SK-N-SH (cell line): ENCODE measurements around the gene BCAS3. TPM values are rescaled to one million over a fixed set of nuclear protein-coding genes. Genes with fewer than 3 reads are reported as not detected.

Source experiments
- CTCF ChIA-PET: fragments of 300-600, 350-600 bp; formaldehyde crosslinking; extraction: SDS; loops from one replicate; lab custom pipeline; 2021; lab: Yijun Ruan, JAX
- POLR2A ChIA-PET: fragments of 350-600 bp; sonication (Branson Sonifier 250); formaldehyde crosslinking; extraction: SDS; loops from one replicate; lab custom pipeline; 2020; ENCODE audit warnings: antibody characterized with exemption, inconsistent platforms; lab: Yijun Ruan, JAX
- DNase-seq: peaks from one replicate; pipeline ENCODE4 v3.0.0; 2012
- H2AFZ ChIP-seq: fragments of 200-600 bp; sonication (generic); 2 replicates; pipeline ENCODE4 v1.8.1; 2016; ENCODE audit warnings: antibody characterized with exemption, mild to moderate bottlenecking, low read depth
- H3F3A ChIP-seq: fragments of 200-600 bp; sonication (generic); replicated peaks from 2 replicates; pipeline ENCODE3; 2016; ENCODE audit warnings: antibody characterized with exemption, mild to moderate bottlenecking; ENCODE audit not compliant: insufficient read depth
- H3K27ac ChIP-seq, 2 experiments: fragments of 200-500 bp in 1 of 2; fragments of 200-600 bp in 1 of 2; sonication (Bioruptor generic) in 1 of 2; sonication (generic), shearing (Covaris generic) in 1 of 2; 2 replicates each; pipeline versions ENCODE4 v1.5.1 to v1.6.1; 2014 to 2016; ENCODE audit warnings: low read depth in 2 of 2, inconsistent platforms in 1 of 2, low read length in 1 of 2, mild to moderate bottlenecking in 1 of 2, mixed read lengths in 1 of 2
- H3K27me3 ChIP-seq: fragments of 200-600 bp; sonication (generic), shearing (Covaris generic); 2 replicates; pipeline ENCODE4 v1.6.1; 2016; ENCODE audit warnings: mixed run types; ENCODE audit not compliant: insufficient read depth
- H3K36me3 ChIP-seq, 2 experiments: fragments of 200-500 bp in 1 of 2; fragments of 200-600 bp in 1 of 2; sonication (Bioruptor generic) in 1 of 2; sonication (generic) in 1 of 2; replicated peaks in 1 of 2; 2 replicates each; pipeline versions ENCODE3 to v1.5.1; 2014 to 2016; ENCODE audit warnings: low read length in 1 of 2, mild to moderate bottlenecking in 1 of 2; ENCODE audit not compliant: insufficient read depth in 2 of 2, control insufficient read depth in 1 of 2
- H3K4me1 ChIP-seq, 2 experiments: fragments of 200-500 bp in 1 of 2; fragments of 200-600 bp in 1 of 2; sonication (Bioruptor generic) in 1 of 2; sonication (generic), shearing (Covaris generic) in 1 of 2; 2 replicates each; pipeline versions ENCODE4 v1.5.1 to v1.6.1; 2014 to 2016; ENCODE audit warnings: low read depth in 1 of 2, low read length in 1 of 2, mixed run types in 1 of 2; ENCODE audit not compliant: insufficient read depth in 2 of 2, control insufficient read depth in 1 of 2
- H3K4me2 ChIP-seq: fragments of 200-600 bp; sonication (generic), shearing (Covaris generic); 2 replicates; pipeline ENCODE4 v1.6.1; 2017; ENCODE audit warnings: mixed run types
- H3K4me3 ChIP-seq, 2 experiments: fragments of 200-500 bp in 1 of 2; fragments of 200-600 bp in 1 of 2; sonication (Bioruptor generic) in 1 of 2; sonication (generic), shearing (Covaris generic) in 1 of 2; 2 replicates each; pipeline versions ENCODE4 v1.5.1 to v1.8.1; 2014 to 2016; ENCODE audit warnings: low read depth in 2 of 2, inconsistent platforms in 1 of 2, low read length in 1 of 2, mild to moderate bottlenecking in 1 of 2, mixed read lengths in 1 of 2, moderate library complexity in 1 of 2
- H3K79me2 ChIP-seq: fragments of 200-600 bp; sonication (generic); 2 replicates; pipeline ENCODE4 v1.8.1; 2017; ENCODE audit warnings: mild to moderate bottlenecking; ENCODE audit not compliant: insufficient read depth
- H3K9ac ChIP-seq: fragments of 200-600 bp; sonication (generic); 2 replicates; pipeline ENCODE4 v1.6.1; 2017; ENCODE audit warnings: mixed run types
- H3K9me2 ChIP-seq: fragments of 200-600 bp; sonication (generic); 2 replicates; pipeline ENCODE4 v1.6.1; 2017; ENCODE audit warnings: mixed run types
- H3K9me3 ChIP-seq: fragments of 200-600 bp; sonication (generic); 2 replicates; pipeline ENCODE4 v1.6.1; 2017; ENCODE audit warnings: mixed run types, mild to moderate bottlenecking, moderate library complexity
- H4K20me1 ChIP-seq: fragments of 200-600 bp; sonication (generic); 2 replicates; pipeline ENCODE4 v1.6.1; 2017; ENCODE audit warnings: mild to moderate bottlenecking, mixed run types; ENCODE audit not compliant: insufficient read depth
- CHD2 ChIP-seq: fragments of 150-350 bp; IDR thresholded peaks from 2 replicates; pipeline ENCODE4 v1.6.1; 2018; ENCODE audit warnings: low read length; ENCODE audit not compliant: partially characterized antibody
- EZH2phosphoT487 ChIP-seq: fragments of 200-600 bp; sonication (generic); IDR thresholded peaks from 2 replicates; pipeline ENCODE4 v1.6.1; 2017; ENCODE audit warnings: low read depth, mixed run types, mild to moderate bottlenecking, antibody characterized with exemption, moderate library complexity, borderline replicate concordance
- GATA2 ChIP-seq: sonication (generic); formaldehyde crosslinking; IDR thresholded peaks from 2 replicates; pipeline ENCODE4 v1.5.0; 2020; ENCODE audit warnings: mild to moderate bottlenecking, missing genetic modification reagents
- IRF3 ChIP-seq: fragments of 150-350 bp; IDR thresholded peaks from 2 replicates; pipeline ENCODE4 v1.6.1; 2016; ENCODE audit warnings: mild to moderate bottlenecking, low read depth, low read length
- MAX ChIP-seq: IDR thresholded peaks from 2 replicates; pipeline ENCODE4 v1.4.0; 2012; ENCODE audit warnings: low read depth
- MEF2A ChIP-seq: IDR thresholded peaks from 2 replicates; pipeline ENCODE4 v1.4.0; 2012; ENCODE audit warnings: low read depth, borderline replicate concordance
- NRF1 ChIP-seq: IDR thresholded peaks from 2 replicates; pipeline ENCODE4 v1.6.1; 2012; ENCODE audit warnings: low read depth, mild to moderate bottlenecking, low read length
- PBX3 ChIP-seq: IDR thresholded peaks from 2 replicates; pipeline ENCODE4; 2012
- RAD21 ChIP-seq: IDR thresholded peaks from 2 replicates; pipeline ENCODE4 v1.6.1; 2012; ENCODE audit warnings: mild to moderate bottlenecking, low read length
- RCOR1 ChIP-seq: fragments of 150-350 bp; IDR thresholded peaks from 2 replicates; pipeline ENCODE4 v1.6.1; 2017; ENCODE audit warnings: antibody characterized with exemption, low read length
- REST ChIP-seq: IDR thresholded peaks from 2 replicates; pipeline ENCODE4 v1.6.1; 2012; ENCODE audit warnings: mild to moderate bottlenecking, low read depth, low read length, moderate library complexity
- SIN3A ChIP-seq: IDR thresholded peaks from 2 replicates; pipeline ENCODE4 v1.6.1; 2012; ENCODE audit warnings: low read depth, mild to moderate bottlenecking, low read length, moderate library complexity, borderline replicate concordance
- SMC3 ChIP-seq: IDR thresholded peaks from 2 replicates; pipeline ENCODE4 v1.6.1; 2012; ENCODE audit warnings: low read depth, low read length, improper control_type of control experiment
- USF1 ChIP-seq: IDR thresholded peaks from 2 replicates; pipeline ENCODE4 v1.4.0; 2012; ENCODE audit warnings: low read depth, borderline replicate concordance
- YY1 ChIP-seq: IDR thresholded peaks from 2 replicates; pipeline ENCODE4 v1.4.0; 2012; ENCODE audit warnings: low read depth, mild to moderate bottlenecking
- ZBTB33 ChIP-seq: IDR thresholded peaks from 2 replicates; pipeline ENCODE4 v1.4.0; 2012; ENCODE audit warnings: low read depth, borderline replicate concordance
- WGBS: methylation state at CpG from one replicate; pipeline ENCODE4 v1.1.6; 2017; ENCODE audit warnings: low lambda C conversion rate; 5-methylcytosine and 5-hydroxymethylcytosine counted together
- polyA plus RNA-seq, 3 experiments: library from polyadenylated mRNA; depleted of rRNA; stranded (reverse); fragments of >200 nt; gene quantifications; 2 replicates each; pipeline ENCODE4 v1.2.3, GENCODE V29; 2012

BCAS3 gene
- polyA plus RNA-seq, 1 of the 3 experiments (the other 2 are of a cell fraction): 5.9 TPM

GRCh38 chr17:60832631-60833030 lies 155.0 kb downstream of the BCAS3 start (continued):
- no peak for TF ChIP-seq CHD2
- no peak for TF ChIP-seq MAX
- no peak for TF ChIP-seq SMC3
- TF ChIP-seq IRF3: no peak
- TF ChIP-seq, all 33 proteins: peak for 0

- DNase-seq: no peak
- no peaks in the 10 kb centered on the region for H3F3A ChIP-seq
- no peak for TF ChIP-seq EZH2phosphoT487
- TF ChIP-seq GATA2 (CRISPR knock-in tag): no peak
- TF ChIP-seq REST: no peak
- TF ChIP-seq SIN3A: no peak
- no peak overlapping the region for H3K27ac ChIP-seq
- 0 out of 2 replicates have a peak, but pooled peaks cover 3% of the 10 kb centered on the region for H3K9me3 ChIP-seq
- WGBS: 97% methylated on average over 3 of the region's 3 CpGs
- ChIA-PET CTCF (no interaction called here), POLR2A (no interaction called here)
- H3K27me3 ChIP-seq: no peaks in the 10 kb centered on the region
- H3K4me2 ChIP-seq: no peak overlapping the region
- no peaks in the 10 kb centered on the region for H3K79me2 ChIP-seq
- no peaks in the 10 kb centered on the region for H3K9me2 ChIP-seq
- H3K9ac ChIP-seq: no peak overlapping the region
- no peaks in the 10 kb centered on the region for H4K20me1 ChIP-seq
- no peak overlapping the region for H2AFZ ChIP-seq
- no peaks in the 10 kb centered on the region for H3K36me3 ChIP-seq
- H3K4me1 ChIP-seq: no peaks in the 10 kb centered on the region
- no peak overlapping the region for H3K4me3 ChIP-seq
Observed at GRCh38 chr17:60840456-60840855, 162.8 kb downstream of the BCAS3 start.

- ChIA-PET POLR2A (no interaction called here), CTCF (interaction anchor here (1.6 kb wide), 1 partner anchor 124 kb away, joined by 4 read pairs; no protein-coding TSS in a partner anchor)
- no peak for TF ChIP-seq YY1
- no peak for TF ChIP-seq RAD21
- no peak for TF ChIP-seq USF1
- TF ChIP-seq RCOR1: no peak
- no peak for TF ChIP-seq ZBTB33
- no peak for TF ChIP-seq SMC3
- TF ChIP-seq GATA2 (CRISPR knock-in tag): no peak
- no peak for TF ChIP-seq CHD2
- no peak for TF ChIP-seq PBX3
- no peak for TF ChIP-seq MEF2A
- TF ChIP-seq NRF1: no peak
Observed at GRCh38 chr17:60845012-60845411, 167.4 kb downstream of the BCAS3 start.

More at GRCh38 chr17:60845012-60845411, 167.4 kb downstream of the BCAS3 start:
- Histone ChIP-seq H4K20me1 (no peaks in the 10 kb centered on the region), H2AFZ (no peak overlapping the region), H3F3A (no peaks in the 10 kb centered on the region), H3K9me3 (no peaks in the 10 kb centered on the region), H3K4me1 (no peaks in the 10 kb centered on the region), H3K27me3 (no peaks in the 10 kb centered on the region), H3K9ac (no peak overlapping the region), H3K4me3 (no peak overlapping the region), H3K36me3 (no peaks in the 10 kb centered on the region), H3K4me2 (no peak overlapping the region), H3K79me2 (no peaks in the 10 kb centered on the region), H3K9me2 (no peaks in the 10 kb centered on the region), H3K27ac (no peak overlapping the region)
- no peak for DNase-seq
- 87% methylated on average over 6 of the region's 6 CpGs for WGBS
